ENCODE data around the gene ARID3A.

- TF ChIP-seq CTCF (conservative IDR thresholded peaks at IDR 0.05; ENCODE audit: low read length) (peak; percentile 54), EZH2phosphoT487 (IDR thresholded peaks at IDR 0.05; ENCODE audit: borderline replicate concordance, low read depth, low read length) (no peak)
Observed at GRCh38 chr19:989381-990081, 63.7 kb downstream of the ARID3A start.
